Liver (tissue), 9 donors: ENCODE results near the gene OR5B21. TPM values are rescaled to one million over a fixed set of nuclear protein-coding genes. Genes with fewer than 3 reads are reported as not detected.

Source experiments
- DNase-seq: peaks from one replicate; pipeline ENCODE4 v3.0.0-alpha.2; 2017; ENCODE audit warnings: low spot score
- H3K27ac ChIP-seq, 2 donors: one replicate each; pipeline ENCODE4 v1.7.0; 2013; ENCODE audit warnings: inconsistent platforms in 2 of 2, low read length in 2 of 2, control low read depth in 1 of 2, low read depth in 1 of 2, mild to moderate bottlenecking in 1 of 2
- H3K27me3 ChIP-seq, 4 donors: one replicate each; pipeline versions ENCODE4 v1.6.1 to v1.7.0; 2013; ENCODE audit warnings: low read length in 3 of 4, inconsistent platforms in 1 of 4, mild to moderate bottlenecking in 1 of 4, moderate library complexity in 1 of 4; ENCODE audit not compliant: control insufficient read depth in 4 of 4, insufficient read depth in 4 of 4
- H3K36me3 ChIP-seq, 4 donors: one replicate each; pipeline versions ENCODE4 v1.6.1 to v1.7.0; 2013; ENCODE audit warnings: low read length in 3 of 4, mild to moderate bottlenecking in 3 of 4, low read depth in 1 of 4, moderate library complexity in 1 of 4; ENCODE audit not compliant: control insufficient read depth in 4 of 4, insufficient read depth in 3 of 4
- H3K4me1 ChIP-seq, 4 donors: one replicate each; pipeline versions ENCODE4 v1.6.1 to v1.7.0; 2013; ENCODE audit warnings: low read length in 3 of 4, mild to moderate bottlenecking in 3 of 4, moderate library complexity in 1 of 4; ENCODE audit not compliant: control insufficient read depth in 4 of 4, insufficient read depth in 4 of 4
- H3K4me3 ChIP-seq, 3 donors: one replicate each; pipeline versions ENCODE4 v1.6.1 to v1.7.0; 2013; ENCODE audit warnings: low read length in 3 of 3, control low read depth in 1 of 3, low read depth in 1 of 3, mild to moderate bottlenecking in 1 of 3
- H3K9ac ChIP-seq, 2 donors: one replicate each; pipeline ENCODE4 v1.7.0; 2013; ENCODE audit warnings: low read length in 2 of 2, mild to moderate bottlenecking in 2 of 2, moderate library complexity in 2 of 2, control low read depth in 1 of 2, low read depth in 1 of 2
- H3K9me3 ChIP-seq, 4 donors: one replicate each; pipeline versions ENCODE4 v1.6.1 to v1.7.0; 2013; ENCODE audit warnings: low read length in 3 of 4; ENCODE audit not compliant: control insufficient read depth in 4 of 4
- ATF3 ChIP-seq: IDR thresholded peaks from 2 replicates; pipeline ENCODE4 v1.6.1; 2016; ENCODE audit warnings: antibody characterized with exemption
- CTCF ChIP-seq: fragments of 150-350 bp; IDR thresholded peaks from 2 replicates; pipeline ENCODE4 v1.5.1; 2017; ENCODE audit warnings: improper control_type of control experiment, low read depth, low read length; ENCODE audit not compliant: missing input control
- EGR1 ChIP-seq, 2 donors: IDR thresholded peaks; 2 replicates each; pipeline ENCODE4 v1.6.1; 2016 to 2018; ENCODE audit warnings: antibody characterized with exemption in 2 of 2, low read depth in 2 of 2
- FOXA1 ChIP-seq: IDR thresholded peaks from 2 replicates; pipeline ENCODE4 v1.6.1; 2016; ENCODE audit warnings: antibody characterized with exemption
- FOXA2 ChIP-seq: IDR thresholded peaks from 2 replicates; pipeline ENCODE4 v1.6.1; 2016; ENCODE audit warnings: antibody characterized with exemption
- GABPA ChIP-seq, 2 donors: IDR thresholded peaks in 1 of 2; conservative IDR thresholded peaks in 1 of 2; 2 replicates each; pipeline ENCODE4 v1.6.1; 2016; ENCODE audit warnings: antibody characterized with exemption in 2 of 2, mild to moderate bottlenecking in 1 of 2, moderate library complexity in 1 of 2
- HNF4A ChIP-seq, 2 donors: conservative IDR thresholded peaks; 2 replicates each; pipeline ENCODE4 v1.6.1; 2016; ENCODE audit warnings: antibody characterized with exemption in 2 of 2, mild to moderate bottlenecking in 2 of 2
- HNF4G ChIP-seq: IDR thresholded peaks from 2 replicates; pipeline ENCODE4 v1.6.1; 2016; ENCODE audit warnings: antibody characterized with exemption
- JUND ChIP-seq, 2 donors: IDR thresholded peaks; 2 replicates each; pipeline ENCODE4 v1.6.1; 2016; ENCODE audit warnings: antibody characterized with exemption in 2 of 2
- MAX ChIP-seq: IDR thresholded peaks from 2 replicates; pipeline ENCODE4 v1.6.1; 2016; ENCODE audit warnings: antibody characterized with exemption
- NR2F2 ChIP-seq: IDR thresholded peaks from 2 replicates; pipeline ENCODE4 v1.6.1; 2016; ENCODE audit warnings: antibody characterized with exemption
- RAD21 ChIP-seq, 2 donors: IDR thresholded peaks; 2 replicates each; pipeline ENCODE4 v1.6.1; 2016; ENCODE audit warnings: antibody characterized with exemption in 2 of 2, mild to moderate bottlenecking in 2 of 2
- REST ChIP-seq: IDR thresholded peaks from 2 replicates; pipeline ENCODE4 v1.6.1; 2016; ENCODE audit warnings: antibody characterized with exemption, mild to moderate bottlenecking
- RXRA ChIP-seq, 2 donors: IDR thresholded peaks; 2 replicates each; pipeline ENCODE4 v1.6.1; 2017 to 2018; ENCODE audit warnings: antibody characterized with exemption in 2 of 2, mild to moderate bottlenecking in 1 of 2
- SP1 ChIP-seq: IDR thresholded peaks from 2 replicates; pipeline ENCODE4 v1.6.1; 2018; ENCODE audit warnings: antibody characterized with exemption, mild to moderate bottlenecking
- TAF1 ChIP-seq: conservative IDR thresholded peaks from 2 replicates; pipeline ENCODE4 v1.6.1; 2016; ENCODE audit warnings: antibody characterized with exemption, mild to moderate bottlenecking
- YY1 ChIP-seq: IDR thresholded peaks from 2 replicates; pipeline ENCODE4 v1.6.1; 2016; ENCODE audit warnings: antibody characterized with exemption, mild to moderate bottlenecking
- ZBTB33 ChIP-seq: IDR thresholded peaks from 2 replicates; pipeline ENCODE4 v1.6.1; 2016; ENCODE audit warnings: antibody characterized with exemption
- WGBS: extraction: QIAGEN DNeasy Blood & Tissue Kit; methylation state at CpG from one replicate; pipeline ENCODE4 v1.1.7; 2013; 5-methylcytosine and 5-hydroxymethylcytosine counted together
- polyA plus RNA-seq, 2 donors: library from polyadenylated mRNA; stranded (reverse) in 1 of 2; unstranded in 1 of 2; fragments of 200-250 nt in 1 of 2; fragments of >200 nt in 1 of 2; fragmentation: Nextera tagmentation in 1 of 2; extraction: Ambion mirVana in 1 of 2; gene quantifications; one replicate each; pipeline versions ENCODE4 v1.2.1 to v1.2.3, GENCODE V29; 2013 to 2015
- total RNA-seq, 2 donors: library from RNA; depleted of rRNA; stranded (reverse); fragments of >200 nt; gene quantifications; one replicate each; pipeline ENCODE4 v1.2.3, GENCODE V29; 2014
- donor health status: healthy.
- donor health status: healthy.
- donor health status: healthy.
- donor health status: healthy.
- donor health status: healthy.

OR5B21 gene
- total and polyA plus RNA-seq, 4 donors = not detected

- H3K36me3 ChIP-seq = peaks cover 3 to 25% (median 17%) of the 10 kb centered on the region in 4 donors
- no peak for DNase-seq
- no peak overlapping the region for H3K4me3 ChIP-seq
- H3K27me3 ChIP-seq = no peaks in the 10 kb centered on the region
- no peaks in the 10 kb centered on the region for H3K9me3 ChIP-seq
- H3K4me1 ChIP-seq = no peaks in the 10 kb centered on the region
- no peak overlapping the region for H3K9ac ChIP-seq
- no peak for TF ChIP-seq ZBTB33
- TF ChIP-seq HNF4G = no peak
- TF ChIP-seq REST = no peak
- no peak for TF ChIP-seq RXRA (IDR thresholded peaks at IDR 0.05)
- no peak for TF ChIP-seq TAF1
- no peak for TF ChIP-seq CTCF
- TF ChIP-seq FOXA2 = no peak
- TF ChIP-seq HNF4A (conservative IDR thresholded peaks at IDR 0.05) = no peak
- no peak for TF ChIP-seq NR2F2
- TF ChIP-seq ATF3 = no peak
- no peak for TF ChIP-seq SP1
- TF ChIP-seq EGR1 (IDR thresholded peaks at IDR 0.05; ENCODE audit: low read depth in 2 of 2) = no peak
- TF ChIP-seq JUND (IDR thresholded peaks at IDR 0.05) = no peak
- TF ChIP-seq FOXA1 = no peak
- no peak for TF ChIP-seq MAX
- no peak for TF ChIP-seq RAD21 (IDR thresholded peaks at IDR 0.05)
- no peak for TF ChIP-seq GABPA (IDR thresholded peaks at IDR 0.05 in 1 of 2, conservative IDR thresholded peaks at IDR 0.05 in 1 of 2)
- no peak for TF ChIP-seq YY1
- H3K27ac ChIP-seq = no peak overlapping the region
- 94% methylated on average over 25 of the region's 25 CpGs for WGBS
Observed at GRCh38 chr11:58531865-58532341, 24.0 kb upstream of the OR5B21 start.
